22Rv1 (cell line): ENCODE measurements around the gene ERVFRD-1.
"Not testable (repeated sequence)": the region's sequence is repeated elsewhere in the genome, so short reads cannot be mapped to it uniquely, and the experiment has no call there.

Experiments used
- H3K27ac ChIP-seq: fragments of 450-650 bp; 2 replicates; pipeline ENCODE4 v1.5.1; 2017
- ZFX ChIP-seq: fragments of 450-650 bp; IDR thresholded peaks from 2 replicates; pipeline ENCODE4 v1.6.1; 2017; ENCODE audit warnings: antibody characterized with exemption, borderline replicate concordance
- TF ChIP-seq, protein P1 (sequence below): fragments of 450-650 bp; IDR thresholded peaks from 2 replicates; pipeline ENCODE4 v1.5.1; 2017; ENCODE audit warnings: mild to moderate bottlenecking

Gene ERVFRD-1

DNA sequence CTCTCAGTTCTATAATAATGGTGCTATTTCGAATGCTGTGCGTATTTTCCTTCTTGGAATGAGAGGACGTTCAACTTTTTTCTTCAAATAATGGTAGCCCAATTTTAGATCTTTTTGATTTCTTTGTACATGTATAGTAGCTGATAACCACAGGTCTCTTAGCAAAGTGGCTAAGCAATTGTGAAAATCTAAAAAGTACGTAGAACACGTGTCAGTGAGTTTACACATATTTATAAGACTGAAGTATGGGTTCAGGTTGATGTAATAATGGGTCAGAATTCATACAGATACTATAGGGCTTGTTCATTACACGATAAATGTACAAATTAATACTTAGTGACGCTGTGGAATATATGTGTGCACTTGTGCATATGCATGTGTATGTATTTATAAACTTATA is 16.6 kb downstream of the ERVFRD-1 start:
- no peak for TF ChIP-seq ZFX
- TF ChIP-seq, protein P1, sequence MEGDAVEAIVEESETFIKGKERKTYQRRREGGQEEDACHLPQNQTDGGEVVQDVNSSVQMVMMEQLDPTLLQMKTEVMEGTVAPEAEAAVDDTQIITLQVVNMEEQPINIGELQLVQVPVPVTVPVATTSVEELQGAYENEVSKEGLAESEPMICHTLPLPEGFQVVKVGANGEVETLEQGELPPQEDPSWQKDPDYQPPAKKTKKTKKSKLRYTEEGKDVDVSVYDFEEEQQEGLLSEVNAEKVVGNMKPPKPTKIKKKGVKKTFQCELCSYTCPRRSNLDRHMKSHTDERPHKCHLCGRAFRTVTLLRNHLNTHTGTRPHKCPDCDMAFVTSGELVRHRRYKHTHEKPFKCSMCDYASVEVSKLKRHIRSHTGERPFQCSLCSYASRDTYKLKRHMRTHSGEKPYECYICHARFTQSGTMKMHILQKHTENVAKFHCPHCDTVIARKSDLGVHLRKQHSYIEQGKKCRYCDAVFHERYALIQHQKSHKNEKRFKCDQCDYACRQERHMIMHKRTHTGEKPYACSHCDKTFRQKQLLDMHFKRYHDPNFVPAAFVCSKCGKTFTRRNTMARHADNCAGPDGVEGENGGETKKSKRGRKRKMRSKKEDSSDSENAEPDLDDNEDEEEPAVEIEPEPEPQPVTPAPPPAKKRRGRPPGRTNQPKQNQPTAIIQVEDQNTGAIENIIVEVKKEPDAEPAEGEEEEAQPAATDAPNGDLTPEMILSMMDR, result no peak
- peak overlapping the region; percentile 88 for H3K27ac ChIP-seq

DNA sequence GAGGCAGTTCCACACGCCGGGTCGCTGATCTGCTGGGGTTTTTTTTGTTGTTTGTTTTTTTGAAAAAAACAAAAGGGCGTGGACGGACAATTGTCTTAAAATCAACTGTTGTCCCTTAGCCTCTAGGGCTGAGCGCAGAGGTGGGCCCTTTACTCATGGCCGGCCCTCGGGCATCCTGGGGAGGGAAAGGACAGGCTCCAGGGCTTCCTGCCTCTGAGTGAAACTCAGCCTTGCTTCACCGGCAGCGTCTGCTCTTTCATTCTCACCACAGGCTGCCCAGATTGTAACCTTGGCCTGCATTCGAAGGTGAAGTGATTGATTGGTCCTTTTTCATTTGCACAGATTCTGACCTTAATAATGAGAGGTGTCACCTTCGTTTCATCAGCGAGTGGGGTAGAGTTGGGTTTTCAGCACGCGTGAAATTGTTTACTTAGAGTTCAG is 17.1 kb downstream of the ERVFRD-1 start:
- no peak for TF ChIP-seq ZFX
- TF ChIP-seq, protein P1, result no peak
- peak overlapping the region; percentile 88 for H3K27ac ChIP-seq

DNA sequence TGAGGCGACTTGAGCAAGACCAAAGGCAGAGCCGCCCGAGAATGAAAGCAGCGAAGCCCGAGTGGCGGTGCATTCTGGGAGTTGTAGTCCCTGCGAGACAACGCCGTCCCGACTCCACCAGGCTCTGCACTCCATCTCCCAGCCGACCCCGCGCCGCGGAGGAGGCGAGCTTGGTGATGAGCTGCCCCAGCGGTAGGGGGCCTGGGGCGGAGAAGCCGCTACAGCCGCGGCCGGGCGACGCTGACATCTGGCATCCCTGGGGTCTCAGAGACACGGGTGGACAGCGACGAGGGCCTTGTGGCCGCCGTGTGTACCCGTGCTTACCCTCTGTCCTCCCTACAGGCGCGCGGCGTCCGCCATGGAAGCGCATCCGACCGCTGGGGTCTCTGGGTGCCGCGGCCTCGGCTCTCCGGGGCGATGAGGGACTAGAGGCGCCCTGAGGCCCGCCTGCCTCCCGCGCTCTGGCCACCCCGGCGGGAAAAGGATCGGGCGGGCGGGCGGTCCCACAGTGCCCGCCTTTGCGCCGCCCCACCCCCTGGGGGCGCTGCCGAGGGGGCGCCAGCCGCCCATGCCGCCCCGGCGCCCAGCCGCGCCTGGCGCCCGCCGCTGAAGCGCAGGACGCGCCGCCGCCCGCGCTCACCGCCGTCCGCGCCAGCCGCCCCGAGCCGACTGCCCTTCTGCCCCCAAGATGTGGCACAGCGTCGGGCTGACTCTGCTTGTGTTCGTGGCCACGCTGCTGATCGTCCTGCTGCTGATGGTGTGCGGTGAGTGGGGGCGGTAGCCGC is 17.7 kb downstream of the ERVFRD-1 start, which contains the start of gene SMIM13:
Gene SMIM13, plus strand, starts transcription at position 209 of the 785 bp plus-strand sequence. Its CDS starts 480 bp downstream, at position 689.
- TF ChIP-seq, protein P1, result peak; percentile 83
- no peak for TF ChIP-seq ZFX
- peak within 1 kb of the TSS; percentile 88 for H3K27ac ChIP-seq

DNA sequence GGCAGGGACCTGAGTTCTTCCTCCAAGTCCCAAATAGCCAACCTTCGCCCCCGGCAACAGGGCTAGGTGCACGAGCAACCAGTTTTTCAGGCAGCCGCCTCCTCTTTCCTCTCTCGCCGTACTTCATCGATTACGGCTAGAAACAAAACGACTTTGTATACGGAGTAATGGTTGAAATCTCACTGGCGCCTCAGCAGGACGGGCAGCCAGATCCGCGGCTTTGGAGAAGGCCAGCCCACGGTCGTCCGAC is 18.2 kb downstream of the ERVFRD-1 start:
- H3K27ac ChIP-seq, result peak overlapping the region; percentile 88
- TF ChIP-seq ZFX, result no peak
- TF ChIP-seq, protein P1, result no peak

DNA sequence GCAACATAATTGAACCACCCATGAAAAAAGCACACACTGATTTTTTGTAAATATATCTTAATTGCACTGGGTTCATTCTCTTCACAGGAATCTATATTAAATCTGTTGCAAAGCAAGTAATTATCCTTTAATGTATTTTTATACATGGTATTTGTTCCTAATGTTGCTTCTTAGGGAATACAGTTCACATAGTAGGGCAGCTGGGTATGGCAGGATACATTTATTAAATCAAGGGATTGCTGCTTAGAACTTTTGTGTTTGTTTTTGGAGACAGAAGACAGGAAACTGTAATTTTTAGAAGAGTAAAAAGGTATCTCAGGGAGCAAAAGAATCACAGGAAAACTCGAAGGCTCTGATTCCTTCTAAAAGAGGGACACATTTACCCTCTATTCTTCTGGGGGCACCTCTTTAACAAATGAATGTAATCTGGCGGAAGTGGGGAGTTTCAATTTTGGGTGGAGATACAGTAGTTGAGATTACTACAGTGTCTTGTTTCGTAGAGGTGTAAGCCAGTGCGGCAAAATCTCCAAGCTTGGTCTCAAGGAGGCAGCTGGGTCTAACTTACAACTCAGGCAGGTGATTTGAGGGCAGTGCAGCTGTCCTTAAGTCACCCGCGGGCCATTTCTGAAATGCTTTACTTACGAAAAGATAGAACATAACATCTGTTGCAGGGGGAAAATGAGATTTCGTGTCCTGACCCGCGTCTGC is 18.7 kb downstream of the ERVFRD-1 start:
- TF ChIP-seq, protein P1, result no peak
- TF ChIP-seq ZFX, result no peak
- H3K27ac ChIP-seq, result peak overlapping the region; percentile 88

DNA sequence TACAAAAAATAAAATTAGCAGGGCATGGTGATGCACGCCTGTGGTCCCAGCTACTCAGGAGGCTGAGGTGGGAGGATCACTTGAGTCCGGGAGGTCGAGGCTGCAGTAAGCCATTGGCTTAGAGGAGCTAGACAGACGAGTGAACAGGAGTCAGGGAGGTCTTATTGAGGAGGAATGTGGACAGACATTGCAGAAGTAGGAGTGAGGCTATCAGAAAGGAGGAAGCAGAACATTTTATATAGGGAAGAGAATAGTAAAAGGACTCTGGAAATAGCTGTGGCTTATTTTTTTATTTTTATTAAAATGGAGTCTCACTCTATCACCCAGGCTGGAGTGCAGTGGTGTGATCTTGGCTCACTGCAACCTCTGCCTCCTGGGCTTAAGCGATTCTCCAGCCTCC is 20.4 kb downstream of the ERVFRD-1 start:
- H3K27ac ChIP-seq, result not testable (repeated sequence)

DNA sequence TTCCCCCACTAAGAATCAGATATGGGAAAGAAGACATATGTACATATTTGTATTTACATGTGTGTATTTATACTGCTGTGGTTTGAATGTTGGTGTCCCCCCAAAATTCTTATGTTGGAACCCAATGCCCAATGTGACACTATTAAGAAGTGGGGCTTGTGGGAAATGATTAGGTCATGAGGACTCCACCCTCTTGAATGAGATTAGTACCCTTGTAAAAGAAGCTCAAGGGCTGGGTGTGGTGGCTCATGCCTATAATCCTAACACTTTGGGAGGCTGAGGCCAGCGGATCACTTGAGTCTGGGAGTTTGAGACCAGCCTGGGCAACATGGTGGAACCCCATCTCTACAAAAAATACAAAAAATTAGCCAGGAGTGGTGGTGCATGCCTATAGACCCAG is 21.8 kb downstream of the ERVFRD-1 start:
- TF ChIP-seq ZFX, result no peak
- TF ChIP-seq, protein P1, result no peak
- no peak overlapping the region for H3K27ac ChIP-seq

DNA sequence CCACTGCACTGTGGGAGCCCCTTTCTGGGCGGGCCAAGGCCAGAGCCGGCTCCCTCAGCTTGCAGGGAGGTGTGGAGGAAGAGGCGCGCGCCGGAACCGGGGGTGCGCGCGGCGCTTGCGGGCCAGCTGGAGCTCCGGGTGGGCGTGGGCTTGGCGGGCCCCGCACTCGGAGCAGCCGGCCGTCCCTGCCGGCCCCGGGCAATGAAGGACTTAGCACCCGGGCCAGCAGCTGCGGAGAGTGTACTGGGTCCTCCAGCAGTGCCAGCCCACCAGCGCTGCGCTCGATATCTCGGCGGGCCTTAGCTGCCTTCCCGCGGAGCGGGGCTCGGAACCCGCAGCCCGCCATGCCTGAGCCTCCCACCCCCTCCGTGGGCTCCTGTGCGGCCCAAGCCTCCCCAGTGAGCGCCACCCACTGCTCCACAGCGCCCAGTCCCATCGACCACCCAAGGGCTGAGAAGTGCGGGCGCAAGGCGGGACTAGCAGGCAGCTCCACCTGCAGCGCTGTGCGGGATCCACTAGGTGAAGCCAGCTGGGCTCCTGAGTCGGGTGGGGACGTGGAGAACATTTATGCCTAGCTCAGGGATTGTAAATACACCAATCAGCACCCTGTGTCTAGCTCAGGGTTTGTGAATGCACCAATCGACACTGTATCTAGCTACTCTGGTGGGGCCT is 24.2 kb downstream of the ERVFRD-1 start:
- not testable (repeated sequence) for H3K27ac ChIP-seq
